Mesenchymal stem cell (in vitro differentiated cells and primary cell): Measurements from ENCODE around the gene CEBPE.

Experiments
- DNase-seq: peaks from one replicate; pipeline ENCODE4 v3.0.0-alpha.2; 2013
- H2AFZ ChIP-seq: one replicate; pipeline ENCODE4 v1.6.1; 2013; ENCODE audit warnings: low read depth, mild to moderate bottlenecking, control low read depth, inconsistent platforms, low read length, moderate library complexity
- H2AK5ac ChIP-seq: 2 replicates; pipeline ENCODE4 v1.6.1; 2013; ENCODE audit warnings: low read length, moderate library complexity, mild to moderate bottlenecking, inconsistent platforms; ENCODE audit not compliant: severe bottlenecking
- H2BK120ac ChIP-seq: one replicate; pipeline ENCODE4 v1.6.1; 2013; ENCODE audit warnings: low read depth, mild to moderate bottlenecking, inconsistent platforms, low read length, moderate library complexity
- H2BK12ac ChIP-seq, 2 experiments: one replicate each; pipeline ENCODE4 v1.6.1; 2013; ENCODE audit warnings: inconsistent platforms in 2 of 2, low read length in 2 of 2, mild to moderate bottlenecking in 2 of 2, moderate library complexity in 2 of 2, control low read depth in 1 of 2
- H2BK15ac ChIP-seq: one replicate; pipeline ENCODE4 v1.6.1; 2013; ENCODE audit warnings: mild to moderate bottlenecking, low read depth, inconsistent platforms; ENCODE audit not compliant: poor library complexity, severe bottlenecking
- H2BK5ac ChIP-seq: 2 replicates; pipeline ENCODE4 v1.6.1; 2013; ENCODE audit warnings: low read depth, mild to moderate bottlenecking, low read length, control low read depth, inconsistent platforms; ENCODE audit not compliant: poor library complexity, severe bottlenecking
- H3K14ac ChIP-seq, 2 experiments: one replicate each; pipeline ENCODE4 v1.6.1; 2013; ENCODE audit warnings: inconsistent platforms in 2 of 2, low read length in 2 of 2, control low read depth in 1 of 2, mild to moderate bottlenecking in 1 of 2, moderate library complexity in 1 of 2
- H3K18ac ChIP-seq, 2 experiments: one replicate each; pipeline ENCODE4 v1.6.1; 2013; ENCODE audit warnings: inconsistent platforms in 2 of 2, low read length in 2 of 2, control low read depth in 1 of 2, low read depth in 1 of 2, mild to moderate bottlenecking in 1 of 2
- H3K23ac ChIP-seq, 2 experiments: one replicate each; pipeline ENCODE4 v1.6.1; 2013; ENCODE audit warnings: inconsistent platforms in 2 of 2, low read length in 2 of 2, mild to moderate bottlenecking in 2 of 2, moderate library complexity in 2 of 2, control low read depth in 1 of 2
- H3K27ac ChIP-seq: 2 replicates; pipeline ENCODE4 v1.5.1; 2013; ENCODE audit warnings: mild to moderate bottlenecking, moderate library complexity, low read length, control low read depth, inconsistent platforms; ENCODE audit not compliant: poor library complexity, severe bottlenecking
- H3K27me3 ChIP-seq, 2 experiments: 2 replicates each; pipeline versions ENCODE4 v1.6.1 to v1.7.0; 2013; ENCODE audit warnings: low read length in 2 of 2, mild to moderate bottlenecking in 2 of 2, moderate library complexity in 2 of 2, control low read depth in 1 of 2, inconsistent platforms in 1 of 2; ENCODE audit not compliant: control insufficient read depth in 1 of 2, insufficient read depth in 1 of 2
- H3K36me3 ChIP-seq, 2 experiments: 2 replicates each; pipeline versions ENCODE4 v1.6.1 to v1.7.0; 2013; ENCODE audit warnings: low read length in 2 of 2, control low read depth in 1 of 2, inconsistent platforms in 1 of 2, low read depth in 1 of 2, mild to moderate bottlenecking in 1 of 2; ENCODE audit not compliant: insufficient read depth in 2 of 2, control insufficient read depth in 1 of 2
- H3K4ac ChIP-seq, 2 experiments: one replicate each; pipeline ENCODE4 v1.6.1; 2013; ENCODE audit warnings: inconsistent platforms in 2 of 2, low read length in 2 of 2, mild to moderate bottlenecking in 2 of 2, moderate library complexity in 2 of 2, control low read depth in 1 of 2, low read depth in 1 of 2
- H3K4me1 ChIP-seq: 2 replicates; pipeline ENCODE4 v1.6.1; 2013; ENCODE audit warnings: low read depth, low read length, control low read depth; ENCODE audit not compliant: control insufficient read depth, insufficient read depth
- H3K4me2 ChIP-seq: 2 replicates; pipeline ENCODE4 v1.6.1; 2013; ENCODE audit warnings: low read length, mild to moderate bottlenecking, inconsistent platforms; ENCODE audit not compliant: poor library complexity, severe bottlenecking
- H3K4me3 ChIP-seq, 2 experiments: 2 replicates each; pipeline versions ENCODE4 v1.5.1 to v1.7.0; 2013; ENCODE audit warnings: low read length in 2 of 2, mild to moderate bottlenecking in 2 of 2, control low read depth in 1 of 2, low read depth in 1 of 2; ENCODE audit not compliant: insufficient read depth in 1 of 2
- H3K79me1 ChIP-seq: replicated peaks from 2 replicates; pipeline ENCODE4 v1.6.1; 2013; ENCODE audit warnings: mild to moderate bottlenecking, control low read depth, low read length, inconsistent platforms; ENCODE audit not compliant: poor library complexity, severe bottlenecking
- H3K9ac ChIP-seq: 2 replicates; pipeline ENCODE4 v1.7.0; 2013; ENCODE audit warnings: mild to moderate bottlenecking, low read length, moderate library complexity
- H3K9me3 ChIP-seq: 2 replicates; pipeline ENCODE4 v1.7.0; 2013; ENCODE audit warnings: mild to moderate bottlenecking, low read length; ENCODE audit not compliant: control insufficient read depth
- H4K8ac ChIP-seq: one replicate; pipeline ENCODE4 v1.6.1; 2013; ENCODE audit warnings: inconsistent platforms, mild to moderate bottlenecking, low read length, moderate library complexity
- H4K91ac ChIP-seq: one replicate; pipeline ENCODE4 v1.6.1; 2013; ENCODE audit warnings: mild to moderate bottlenecking, low read length, inconsistent platforms
- WGBS: methylation state at CpG from one replicate; pipeline ENCODE4 v1.1.7; 2013; ENCODE audit warnings: mixed read lengths; 5-methylcytosine and 5-hydroxymethylcytosine counted together

CEBPE gene

GRCh38 chr14:23093991-23094665 is 24.9 kb downstream of the CEBPE start:
- H3K4me1 ChIP-seq = peaks cover 3% of the 10 kb centered on the region
- no peak overlapping the region for H2AK5ac ChIP-seq
- H3K9me3 ChIP-seq = no peaks in the 10 kb centered on the region
- H3K4ac ChIP-seq = no peak overlapping the region
- no peak overlapping the region for H4K91ac ChIP-seq
- H3K14ac ChIP-seq = peak overlapping the region in 1 of 2 experiments; percentile 85
- no peak overlapping the region for H2BK120ac ChIP-seq
- no peak overlapping the region for H2BK5ac ChIP-seq
- peak overlapping the region; percentile 84 to 99 for H3K4me3 ChIP-seq
- H3K27me3 ChIP-seq = no peaks in the 10 kb centered on the region
- peak overlapping the region; percentile 92 for H3K9ac ChIP-seq
- H3K23ac ChIP-seq = no peak overlapping the region
- H3K18ac ChIP-seq = peak overlapping the region; percentile 99 to 100
- H2BK12ac ChIP-seq = no peak overlapping the region
- no peak for DNase-seq
- WGBS = 1% methylated on average over 8 of the region's 14 CpGs
- peak overlapping the region; percentile 74 for H3K4me2 ChIP-seq
- no peak overlapping the region for H2BK15ac ChIP-seq
- H3K27ac ChIP-seq = peak overlapping the region; percentile 96
- no peak overlapping the region for H2AFZ ChIP-seq
- peaks cover 3% of the 10 kb centered on the region for H3K79me1 ChIP-seq
- H3K36me3 ChIP-seq = peaks cover 15 to 65% of the 10 kb centered on the region in 2 experiments
- no peak overlapping the region for H4K8ac ChIP-seq

GRCh38 chr14:23093526-23093925 is 25.5 kb downstream of the CEBPE start:
- H3K27me3 ChIP-seq = no peaks in the 10 kb centered on the region
- H2AFZ ChIP-seq = no peak overlapping the region
- H3K4me3 ChIP-seq = peak overlapping the region in 1 of 2 experiments; percentile 84
- no peak for DNase-seq
- H3K14ac ChIP-seq = no peak overlapping the region
- no peak overlapping the region for H4K91ac ChIP-seq
- H2BK15ac ChIP-seq = no peak overlapping the region
- H2BK5ac ChIP-seq = no peak overlapping the region
- no peak overlapping the region for H3K27ac ChIP-seq
- H3K9me3 ChIP-seq = no peaks in the 10 kb centered on the region
- peak overlapping the region; percentile 92 for H3K9ac ChIP-seq
- peak overlapping the region; percentile 74 for H3K4me2 ChIP-seq
- no peak overlapping the region for H3K18ac ChIP-seq
- H2BK12ac ChIP-seq = no peak overlapping the region
- H3K79me1 ChIP-seq = peaks cover 3% of the 10 kb centered on the region
- H4K8ac ChIP-seq = no peak overlapping the region
- H2AK5ac ChIP-seq = no peak overlapping the region
- 100% methylated on average over 2 of the region's 2 CpGs for WGBS
- H3K4me1 ChIP-seq = peaks cover 3% of the 10 kb centered on the region
- peaks cover 18 to 65% of the 10 kb centered on the region in 2 experiments for H3K36me3 ChIP-seq
- H2BK120ac ChIP-seq = no peak overlapping the region
- no peak overlapping the region for H3K4ac ChIP-seq
- no peak overlapping the region for H3K23ac ChIP-seq

GRCh38 chr14:23093104-23093503 is 26.0 kb downstream of the CEBPE start:
- Histone ChIP-seq H3K4ac (no peak overlapping the region), H3K4me3 (peak overlapping the region in 1 of 2 experiments; percentile 84), H2BK15ac (no peak overlapping the region), H3K27me3 (no peaks in the 10 kb centered on the region), H3K14ac (no peak overlapping the region), H2BK12ac (no peak overlapping the region), H3K18ac (no peak overlapping the region), H3K36me3 (peaks cover 18 to 65% of the 10 kb centered on the region in 2 experiments), H2AFZ (no peak overlapping the region), H3K27ac (no peak overlapping the region), H4K91ac (no peak overlapping the region), H4K8ac (no peak overlapping the region), H2AK5ac (no peak overlapping the region), H3K79me1 (peaks cover 3% of the 10 kb centered on the region), H3K9me3 (no peaks in the 10 kb centered on the region), H3K4me2 (peak overlapping the region; percentile 74), H2BK120ac (no peak overlapping the region), H2BK5ac (no peak overlapping the region), H3K23ac (no peak overlapping the region), H3K9ac (peak overlapping the region; percentile 92), H3K4me1 (peaks cover 3% of the 10 kb centered on the region)
- 92% methylated on average over 1 of the region's 2 CpGs for WGBS
- DNase-seq = no peak

- Histone ChIP-seq H3K4me3 (no peak overlapping the region), H3K18ac (no peak overlapping the region), H3K27ac (no peak overlapping the region), H3K27me3 (no peaks in the 10 kb centered on the region), H3K4me2 (no peak overlapping the region), H2BK5ac (no peak overlapping the region), H3K4ac (no peak overlapping the region), H3K23ac (no peak overlapping the region), H2BK12ac (no peak overlapping the region), H4K8ac (no peak overlapping the region), H2AFZ (no peak overlapping the region), H3K4me1 (peaks cover 2% of the 10 kb centered on the region), H4K91ac (no peak overlapping the region), H3K9me3 (no peaks in the 10 kb centered on the region), H3K79me1 (peaks cover 3% of the 10 kb centered on the region), H3K36me3 (peaks cover 14 to 65% of the 10 kb centered on the region in 2 experiments), H2BK120ac (no peak overlapping the region), H2AK5ac (no peak overlapping the region), H2BK15ac (no peak overlapping the region), H3K9ac (peak overlapping the region; percentile 14), H3K14ac (no peak overlapping the region)
- 86% methylated on average over 9 of the region's 12 CpGs for WGBS
- no peak for DNase-seq
These were observed 27.5 kb downstream of the CEBPE start for GRCh38 chr14:23091294-23092225.
